WTC11 (cell line): ENCODE data around the gene TMEM218.

Source experiments
- ATF2 ChIP-seq: sonication (generic); formaldehyde crosslinking; IDR thresholded peaks from 2 replicates; pipeline ENCODE4 v1.8.1; 2022; ENCODE audit warnings: low read depth, missing genetic modification reagents, borderline replicate concordance
- ATF3 ChIP-seq: sonication (generic); formaldehyde crosslinking; conservative IDR thresholded peaks from 2 replicates; pipeline ENCODE4 v1.8.1; 2022; ENCODE audit warnings: mild to moderate bottlenecking, missing genetic modification reagents
- CREB1 ChIP-seq: sonication (generic); formaldehyde crosslinking; IDR thresholded peaks from 2 replicates; pipeline ENCODE4 v1.8.0; 2023; ENCODE audit warnings: mild to moderate bottlenecking, missing genetic modification reagents
- CTCF ChIP-seq: fragments of 200-600 bp; IDR thresholded peaks from 2 replicates; pipeline ENCODE4 v1.8.0; 2022; ENCODE audit warnings: antibody characterized with exemption
- E2F1 ChIP-seq: sonication (generic); formaldehyde crosslinking; IDR thresholded peaks from 2 replicates; pipeline ENCODE4 v1.8.0; 2022; ENCODE audit warnings: mild to moderate bottlenecking, missing genetic modification reagents
- IRF2 ChIP-seq: sonication (generic); formaldehyde crosslinking; IDR thresholded peaks from 2 replicates; pipeline ENCODE4 v1.8.0; 2022; ENCODE audit warnings: low read depth, missing genetic modification reagents, borderline replicate concordance
- JUN ChIP-seq: sonication (generic); formaldehyde crosslinking; IDR thresholded peaks from 2 replicates; pipeline ENCODE4 v1.8.0; 2023; ENCODE audit warnings: mild to moderate bottlenecking, missing genetic modification reagents
- MAX ChIP-seq: sonication (generic); formaldehyde crosslinking; IDR thresholded peaks from 2 replicates; pipeline ENCODE4 v1.8.0; 2022; ENCODE audit warnings: mild to moderate bottlenecking, missing genetic modification reagents
- USF2 ChIP-seq: sonication (generic); formaldehyde crosslinking; IDR thresholded peaks from 2 replicates; pipeline ENCODE4 v1.8.1; 2023; ENCODE audit warnings: mild to moderate bottlenecking, missing genetic modification reagents, moderate library complexity
- ZNF121 ChIP-seq: sonication (generic); formaldehyde crosslinking; IDR thresholded peaks from 2 replicates; pipeline ENCODE4 v1.8.0; 2023; ENCODE audit warnings: missing genetic modification reagents

GRCh38 chr11:125086633-125087296 lies 24.7 kb downstream of the TMEM218 start:
- no peak for TF ChIP-seq JUN (CRISPR knock-in tag)
- TF ChIP-seq CTCF, result no peak
- TF ChIP-seq ZNF121 (CRISPR knock-in tag), result no peak
- TF ChIP-seq ATF3 (CRISPR knock-in tag), result no peak
- TF ChIP-seq USF2 (CRISPR knock-in tag), result no peak
- TF ChIP-seq ATF2 (CRISPR knock-in tag), result no peak
- no peak for TF ChIP-seq MAX
- TF ChIP-seq E2F1 (CRISPR knock-in tag), result no peak
- no peak for TF ChIP-seq CREB1 (CRISPR knock-in tag)
- no peak for TF ChIP-seq IRF2 (CRISPR knock-in tag)
